HCT116 (cell line): ENCODE results near the gene HOXD3. TPM values are rescaled to one million over a fixed set of nuclear protein-coding genes. Genes with fewer than 3 reads are reported as not detected.

Source experiments
- ATAC-seq: fragments of 200-7000 bp; cut with Tn5 transposase; 2 replicates; pipeline ENCODE4 v1.9.1; 2020; ENCODE audit warnings: mild to moderate bottlenecking, moderate library complexity
- BruUV-seq: library from RNA; stranded (reverse); fragments of 400-500 nt; replicated peaks from 2 replicates; lab custom pipeline; 2021; lab: Mats Ljungman, UMichigan
- CTCF ChIA-PET: fragments of 300-600 bp; sonication (Branson Sonifier 250); formaldehyde crosslinking; loops from one replicate; lab custom pipeline; 2021; ENCODE audit warnings: antibody characterized with exemption; lab: Charles Lee
- POLR2A ChIA-PET: fragments of 300-600, 350-600 bp; sonication (Branson Sonifier 250); formaldehyde crosslinking; loops from one replicate; lab custom pipeline; 2021; ENCODE audit warnings: antibody characterized with exemption; lab: Charles Lee
- RAD21 ChIA-PET, 2 experiments: fragments of 300-600 bp; sonication (Branson Sonifier 250); formaldehyde crosslinking; loops; one replicate each; lab custom pipeline; 2023; ENCODE audit warnings: low total read pairs in 2 of 2; ENCODE audit not compliant: uncharacterized antibody in 2 of 2, unreplicated experiment in 2 of 2, low non-redundant PET in 1 of 2; lab: Charles Lee
- DNase-seq: peaks from one replicate; pipeline ENCODE4 v3.0.0-alpha.2; 2010; ENCODE audit warnings: low read depth, low spot score
- H2AFZ ChIP-seq: fragments of 200-600 bp; shearing (Covaris generic), sonication (generic); 2 replicates; pipeline ENCODE4 v1.6.1; 2017; ENCODE audit warnings: low read depth, mixed run types, mixed read lengths, antibody characterized with exemption, low read length; ENCODE audit not compliant: poor library complexity, severe bottlenecking
- H3K27ac ChIP-seq: 2 replicates; pipeline ENCODE4 v1.5.1; 2012; ENCODE audit warnings: low read depth, low read length
- H3K27me3 ChIP-seq: fragments of 200-600 bp; sonication (generic); 2 replicates; pipeline ENCODE4 v1.6.1; 2016; ENCODE audit warnings: mixed run types, low read length, mixed read lengths; ENCODE audit not compliant: insufficient read depth
- H3K36me3 ChIP-seq, 2 experiments: fragments of 200-500 bp in 1 of 2; fragments of 200-600 bp in 1 of 2; sonication (Bioruptor generic) in 1 of 2; sonication (generic) in 1 of 2; 2 replicates each; pipeline versions ENCODE4 v1.5.1 to v1.6.1; 2014 to 2016; ENCODE audit warnings: low read length in 2 of 2, inconsistent platforms in 1 of 2, mixed read lengths in 1 of 2, mixed run types in 1 of 2; ENCODE audit not compliant: insufficient read depth in 2 of 2, control insufficient read depth in 1 of 2
- H3K4me1 ChIP-seq, 2 experiments: fragments of 200-600 bp in 1 of 2; sonication (generic) in 1 of 2; 2 replicates each; pipeline versions ENCODE4 v1.5.1 to v1.6.1; 2012 to 2017; ENCODE audit warnings: low read length in 2 of 2, inconsistent platforms in 1 of 2, mild to moderate bottlenecking in 1 of 2, mixed read lengths in 1 of 2, mixed run types in 1 of 2, moderate library complexity in 1 of 2; ENCODE audit not compliant: insufficient read depth in 2 of 2, control insufficient read depth in 1 of 2
- H3K4me2 ChIP-seq: fragments of 200-600 bp; sonication (generic); 2 replicates; pipeline ENCODE4 v1.6.1; 2017; ENCODE audit warnings: mixed run types, low read length, mixed read lengths
- H3K4me3 ChIP-seq, 2 experiments: fragments of 200-600 bp in 1 of 2; sonication (generic) in 1 of 2; replicated peaks in 1 of 2; 2 replicates each; pipeline ENCODE4 v1.5.1; 2011 to 2016; ENCODE audit warnings: low read length in 2 of 2, control low read depth in 1 of 2, low read depth in 1 of 2, mild to moderate bottlenecking in 1 of 2, mixed read lengths in 1 of 2, mixed run types in 1 of 2
- H3K79me2 ChIP-seq: fragments of 200-600 bp; sonication (generic); 2 replicates; pipeline ENCODE4 v1.6.1; 2017; ENCODE audit warnings: mild to moderate bottlenecking, mixed run types, low read length, moderate library complexity, mixed read lengths; ENCODE audit not compliant: insufficient read depth
- H3K9ac ChIP-seq: fragments of 200-600 bp; sonication (generic); 2 replicates; pipeline ENCODE4 v1.6.1; 2016; ENCODE audit warnings: low read length, mixed read lengths
- H3K9me2 ChIP-seq: fragments of 200-600 bp; sonication (generic), shearing (Covaris generic); 2 replicates; pipeline ENCODE4 v1.6.1; 2017; ENCODE audit warnings: mixed run types, mild to moderate bottlenecking, moderate library complexity; ENCODE audit not compliant: insufficient read depth
- H3K9me3 ChIP-seq, 2 experiments: fragments of 200-500 bp in 1 of 2; fragments of 200-600 bp in 1 of 2; sonication (Bioruptor generic) in 1 of 2; sonication (generic) in 1 of 2; 2 replicates each; pipeline ENCODE4 v1.6.1; 2014 to 2017; ENCODE audit warnings: low read length in 2 of 2, mixed read lengths in 2 of 2, inconsistent platforms in 1 of 2, low read depth in 1 of 2, mild to moderate bottlenecking in 1 of 2, mixed run types in 1 of 2, moderate library complexity in 1 of 2; ENCODE audit not compliant: control insufficient read depth in 1 of 2, insufficient read depth in 1 of 2
- H4K20me1 ChIP-seq: fragments of 200-600 bp; sonication (generic), shearing (Covaris generic); 2 replicates; pipeline ENCODE4 v1.6.1; 2017; ENCODE audit warnings: mixed run types, mild to moderate bottlenecking, moderate library complexity; ENCODE audit not compliant: insufficient read depth
- CEBPB ChIP-seq: IDR thresholded peaks from 2 replicates; pipeline ENCODE4 v1.6.1; 2012; ENCODE audit warnings: low read depth
- EGR1 ChIP-seq: IDR thresholded peaks from 2 replicates; pipeline ENCODE4 v1.6.1; 2012; ENCODE audit warnings: low read depth
- ELF1 ChIP-seq: IDR thresholded peaks from 2 replicates; pipeline ENCODE4 v1.6.1; 2012; ENCODE audit warnings: low read depth, borderline replicate concordance
- EZH2phosphoT487 ChIP-seq: fragments of 200-600 bp; IDR thresholded peaks from 2 replicates; pipeline ENCODE4 v1.6.1; 2018; ENCODE audit warnings: antibody characterized with exemption, borderline replicate concordance
- FOSL1 ChIP-seq: IDR thresholded peaks from 2 replicates; pipeline ENCODE4 v1.6.1; 2012; ENCODE audit warnings: low read depth
- JUND ChIP-seq: IDR thresholded peaks from 2 replicates; pipeline ENCODE4 v1.6.1; 2012
- POLR2A ChIP-seq: IDR thresholded peaks from 2 replicates; pipeline ENCODE4 v1.7.0; 2011; ENCODE audit warnings: borderline replicate concordance; ENCODE audit not compliant: insufficient read depth, insufficient read length; ENCODE audit errors: extremely low read depth
- POLR2AphosphoS5 ChIP-seq: IDR thresholded peaks from 2 replicates; pipeline ENCODE4 v1.6.1; 2011; ENCODE audit warnings: mild to moderate bottlenecking, low read depth, low read length, moderate library complexity
- SRF ChIP-seq: IDR thresholded peaks from 2 replicates; pipeline ENCODE4 v1.6.1; 2012; ENCODE audit warnings: low read depth
- YY1 ChIP-seq: IDR thresholded peaks from 2 replicates; pipeline ENCODE4 v1.6.1; 2011; ENCODE audit warnings: low read length, low read depth, moderate library complexity, mild to moderate bottlenecking; ENCODE audit not compliant: insufficient replicate concordance; ENCODE audit errors: extremely low read depth
- intact Hi-C: fragments of 100-400 bp; cut with micrococcal nuclease; formaldehyde crosslinking; loops from 2 replicates; pipeline ENCODE4 v1.10.0; 2022
- total RNA-seq: library from RNA; stranded (reverse); gene quantifications from one replicate; pipeline ENCODE4 v1.2.1, GENCODE V29; 2021; ENCODE audit not compliant: unreplicated experiment
- TF ChIP-seq, protein P1 (sequence below): IDR thresholded peaks from 2 replicates; pipeline ENCODE4 v1.6.1; 2011; ENCODE audit warnings: mild to moderate bottlenecking, low read length, moderate library complexity; ENCODE audit not compliant: insufficient replicate concordance; ENCODE audit errors: extremely low read depth
- TF ChIP-seq, protein P2 (sequence below): IDR thresholded peaks from 2 replicates; pipeline ENCODE4 v1.6.1; 2012
- TF ChIP-seq, protein P3 (sequence below), 3 experiments: fragments of 200-600 bp in 1 of 3; sonication (generic) in 1 of 3; IDR thresholded peaks in 2 of 3; conservative IDR thresholded peaks in 1 of 3; 2 replicates each; pipeline ENCODE4 v1.5.1; 2012 to 2017; ENCODE audit warnings: low read depth in 2 of 3, low read length in 2 of 3, antibody characterized with exemption in 1 of 3, borderline replicate concordance in 1 of 3, control low read depth in 1 of 3, mild to moderate bottlenecking in 1 of 3, mixed read lengths in 1 of 3, mixed run types in 1 of 3, moderate library complexity in 1 of 3; ENCODE audit not compliant: insufficient read depth in 1 of 3
- TF ChIP-seq, protein P4 (sequence below): IDR thresholded peaks from 2 replicates; pipeline ENCODE4 v1.6.1; 2012

HOXD3 gene
- total RNA-seq, 1 experiment from 2014 or later, result 1.4 TPM

DNA sequence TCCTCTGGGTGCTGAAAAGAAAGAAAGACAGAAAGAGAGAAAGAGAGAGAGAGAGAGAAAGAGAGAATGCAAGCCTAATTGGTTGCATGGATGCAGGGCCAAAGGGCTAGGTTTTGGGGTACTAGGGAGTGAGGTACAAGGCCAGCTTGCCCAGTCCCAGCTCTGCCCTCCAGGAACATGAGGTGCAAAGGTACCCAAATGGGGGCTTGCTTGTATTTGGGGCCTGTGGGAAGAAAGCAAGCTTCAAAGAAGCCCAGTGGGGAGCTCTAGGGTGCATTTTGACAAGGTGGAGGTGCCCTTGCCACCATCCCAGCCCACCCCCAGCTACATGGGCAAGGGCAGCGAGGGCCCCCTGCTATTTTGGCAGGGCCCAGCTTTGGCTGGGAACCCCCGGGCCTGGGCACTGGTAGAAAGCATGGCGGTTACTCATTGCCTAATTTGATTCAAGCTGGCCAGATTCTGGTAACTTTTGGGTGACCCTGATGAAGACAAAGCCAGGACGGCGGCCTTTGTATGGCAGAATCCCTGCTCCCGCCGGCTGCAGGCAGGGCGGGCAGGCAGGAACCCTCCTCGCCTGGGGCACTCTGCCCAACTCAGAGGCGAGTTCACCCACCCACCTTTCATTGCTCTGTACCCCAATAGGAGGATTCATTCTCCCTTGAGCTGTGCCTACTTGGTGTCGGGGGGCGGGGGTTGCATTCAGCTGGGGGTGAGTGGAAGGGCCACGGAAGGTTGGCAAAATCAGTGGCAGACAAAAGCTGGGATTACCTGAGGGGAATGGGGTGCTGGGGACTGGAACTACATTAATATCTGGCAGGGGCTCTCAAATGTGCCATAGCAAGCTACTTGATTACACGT, 6.3 kb upstream of the HOXD3 start:
- ChIA-PET RAD21 (no interaction called here), CTCF (no interaction called here), POLR2A (no interaction called here)
- Histone ChIP-seq H3K9me3 (no peaks in the 10 kb centered on the region), H3K27ac (no peak overlapping the region), H3K9ac (no peak overlapping the region), H2AFZ (no peak overlapping the region), H3K79me2 (no peaks in the 10 kb centered on the region), H3K4me2 (no peak overlapping the region), H4K20me1 (no peaks in the 10 kb centered on the region), H3K4me3 (no peak overlapping the region), H3K36me3 (no peaks in the 10 kb centered on the region), H3K9me2 (no peaks in the 10 kb centered on the region), H3K27me3 (no peaks in the 10 kb centered on the region), H3K4me1 (no peaks in the 10 kb centered on the region)
- ATAC-seq (no peak), DNase-seq (no peak)
- TF ChIP-seq EGR1, result no peak
- TF ChIP-seq, protein P1, sequence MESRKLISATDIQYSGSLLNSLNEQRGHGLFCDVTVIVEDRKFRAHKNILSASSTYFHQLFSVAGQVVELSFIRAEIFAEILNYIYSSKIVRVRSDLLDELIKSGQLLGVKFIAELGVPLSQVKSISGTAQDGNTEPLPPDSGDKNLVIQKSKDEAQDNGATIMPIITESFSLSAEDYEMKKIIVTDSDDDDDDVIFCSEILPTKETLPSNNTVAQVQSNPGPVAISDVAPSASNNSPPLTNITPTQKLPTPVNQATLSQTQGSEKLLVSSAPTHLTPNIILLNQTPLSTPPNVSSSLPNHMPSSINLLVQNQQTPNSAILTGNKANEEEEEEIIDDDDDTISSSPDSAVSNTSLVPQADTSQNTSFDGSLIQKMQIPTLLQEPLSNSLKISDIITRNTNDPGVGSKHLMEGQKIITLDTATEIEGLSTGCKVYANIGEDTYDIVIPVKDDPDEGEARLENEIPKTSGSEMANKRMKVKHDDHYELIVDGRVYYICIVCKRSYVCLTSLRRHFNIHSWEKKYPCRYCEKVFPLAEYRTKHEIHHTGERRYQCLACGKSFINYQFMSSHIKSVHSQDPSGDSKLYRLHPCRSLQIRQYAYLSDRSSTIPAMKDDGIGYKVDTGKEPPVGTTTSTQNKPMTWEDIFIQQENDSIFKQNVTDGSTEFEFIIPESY, result no peak
- no peak for TF ChIP-seq ELF1
- TF ChIP-seq JUND, result no peak
- TF ChIP-seq POLR2AphosphoS5, result no peak
- no peak for TF ChIP-seq POLR2A
- no peak for TF ChIP-seq FOSL1
- TF ChIP-seq, protein P2, sequence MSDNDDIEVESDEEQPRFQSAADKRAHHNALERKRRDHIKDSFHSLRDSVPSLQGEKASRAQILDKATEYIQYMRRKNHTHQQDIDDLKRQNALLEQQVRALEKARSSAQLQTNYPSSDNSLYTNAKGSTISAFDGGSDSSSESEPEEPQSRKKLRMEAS, result no peak
- TF ChIP-seq SRF, result no peak
- TF ChIP-seq, protein P3, sequence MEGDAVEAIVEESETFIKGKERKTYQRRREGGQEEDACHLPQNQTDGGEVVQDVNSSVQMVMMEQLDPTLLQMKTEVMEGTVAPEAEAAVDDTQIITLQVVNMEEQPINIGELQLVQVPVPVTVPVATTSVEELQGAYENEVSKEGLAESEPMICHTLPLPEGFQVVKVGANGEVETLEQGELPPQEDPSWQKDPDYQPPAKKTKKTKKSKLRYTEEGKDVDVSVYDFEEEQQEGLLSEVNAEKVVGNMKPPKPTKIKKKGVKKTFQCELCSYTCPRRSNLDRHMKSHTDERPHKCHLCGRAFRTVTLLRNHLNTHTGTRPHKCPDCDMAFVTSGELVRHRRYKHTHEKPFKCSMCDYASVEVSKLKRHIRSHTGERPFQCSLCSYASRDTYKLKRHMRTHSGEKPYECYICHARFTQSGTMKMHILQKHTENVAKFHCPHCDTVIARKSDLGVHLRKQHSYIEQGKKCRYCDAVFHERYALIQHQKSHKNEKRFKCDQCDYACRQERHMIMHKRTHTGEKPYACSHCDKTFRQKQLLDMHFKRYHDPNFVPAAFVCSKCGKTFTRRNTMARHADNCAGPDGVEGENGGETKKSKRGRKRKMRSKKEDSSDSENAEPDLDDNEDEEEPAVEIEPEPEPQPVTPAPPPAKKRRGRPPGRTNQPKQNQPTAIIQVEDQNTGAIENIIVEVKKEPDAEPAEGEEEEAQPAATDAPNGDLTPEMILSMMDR (IDR thresholded peaks at IDR 0.05 in 2 of 3, conservative IDR thresholded peaks at IDR 0.05 in 1 of 3; ENCODE audit: borderline replicate concordance in 1 of 3, insufficient read depth in 1 of 3, low read depth in 2 of 3, low read length in 2 of 3), result no peak
- TF ChIP-seq EZH2phosphoT487, result no peak
- TF ChIP-seq CEBPB, result no peak
- no peak for TF ChIP-seq YY1
- TF ChIP-seq, protein P4, sequence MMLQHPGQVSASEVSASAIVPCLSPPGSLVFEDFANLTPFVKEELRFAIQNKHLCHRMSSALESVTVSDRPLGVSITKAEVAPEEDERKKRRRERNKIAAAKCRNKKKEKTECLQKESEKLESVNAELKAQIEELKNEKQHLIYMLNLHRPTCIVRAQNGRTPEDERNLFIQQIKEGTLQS, result no peak
- no TSS peak for BruUV-seq
- intact Hi-C loops, result no loop called here
